Smooth muscle cell (in vitro differentiated cells): ENCODE results near the gene NBAS. TPM values are rescaled to one million over a fixed set of nuclear protein-coding genes. Genes with fewer than 3 reads are reported as not detected.

Experiments
- DNase-seq: peaks from one replicate; lab custom pipeline; 2025; ENCODE audit not compliant: unreplicated experiment; lab: John Stamatoyannopoulos, UW
- H2AFZ ChIP-seq: fragments of 200-600 bp; sonication (generic); 2 replicates; pipeline ENCODE4 v1.6.0; 2016; ENCODE audit warnings: antibody characterized with exemption, low read depth, mild to moderate bottlenecking
- H3F3A ChIP-seq: fragments of 200-600 bp; sonication (generic); 2 replicates; pipeline ENCODE4 v1.6.0; 2017; ENCODE audit warnings: antibody characterized with exemption, low read depth
- H3K27ac ChIP-seq: fragments of 200-600 bp; sonication (generic); 2 replicates; pipeline ENCODE4 v1.5.1; 2016; ENCODE audit warnings: low read depth, mild to moderate bottlenecking
- H3K27me3 ChIP-seq: fragments of 200-600 bp; sonication (generic); 2 replicates; pipeline ENCODE4 v1.6.1; 2016; ENCODE audit warnings: low read depth, mild to moderate bottlenecking
- H3K36me3 ChIP-seq: fragments of 200-600 bp; sonication (generic); 2 replicates; pipeline ENCODE4 v1.5.1; 2016; ENCODE audit warnings: low read depth
- H3K4me1 ChIP-seq: fragments of 200-600 bp; sonication (generic); 2 replicates; pipeline ENCODE4 v1.5.1; 2016; ENCODE audit warnings: low read depth
- H3K4me2 ChIP-seq: fragments of 200-600 bp; sonication (generic); 2 replicates; pipeline ENCODE4 v1.6.0; 2016; ENCODE audit warnings: mild to moderate bottlenecking
- H3K4me3 ChIP-seq: fragments of 200-600 bp; sonication (generic); 2 replicates; pipeline ENCODE4 v1.5.1; 2016; ENCODE audit warnings: mild to moderate bottlenecking
- H3K79me2 ChIP-seq: fragments of 200-600 bp; sonication (generic); 2 replicates; pipeline ENCODE4 v1.6.0; 2016; ENCODE audit warnings: low read depth, mild to moderate bottlenecking
- H3K9ac ChIP-seq: fragments of 200-600 bp; sonication (generic); 2 replicates; pipeline ENCODE4 v1.6.0; 2016; ENCODE audit warnings: low read depth
- H3K9me3 ChIP-seq: fragments of 200-600 bp; sonication (generic); replicated peaks from 2 replicates; pipeline ENCODE4 v1.5.1; 2016; ENCODE audit warnings: low read depth
- H4K20me1 ChIP-seq: fragments of 200-600 bp; sonication (generic); 2 replicates; pipeline ENCODE4 v1.6.0; 2016; ENCODE audit warnings: low read depth
- CTCF ChIP-seq: fragments of 200-600 bp; sonication (generic); IDR thresholded peaks from 2 replicates; pipeline ENCODE4 v1.5.1; 2017; ENCODE audit warnings: borderline replicate concordance, mild to moderate bottlenecking, antibody characterized with exemption; ENCODE audit not compliant: insufficient read depth, poor library complexity, severe bottlenecking
- WGBS: methylation state at CpG from one replicate; pipeline ENCODE4 v1.1.7; 2016; ENCODE audit warnings: low lambda C conversion rate; 5-methylcytosine and 5-hydroxymethylcytosine counted together
- polyA plus RNA-seq: library from polyadenylated mRNA; unstranded; fragments of >200 nt; fragmentation: Nextera tagmentation; extraction: Ambion mirVana; gene quantifications from 2 replicates; pipeline ENCODE4 v1.2.1, GENCODE V29; 2016
- total RNA-seq: library from RNA; depleted of rRNA; stranded (reverse); fragments of >200 nt; gene quantifications from 2 replicates; pipeline ENCODE4 v1.2.3, GENCODE V29; 2014

NBAS gene
- total and polyA plus RNA-seq, 2 experiments from 2014 or later = 31.2 to 51.1 TPM

GRCh38 chr2:15448250-15448839 lies 112.8 kb downstream of the NBAS start:
- peaks cover 9% of the 10 kb centered on the region for H3K9me3 ChIP-seq
- peaks cover 17% of the 10 kb centered on the region for H3K36me3 ChIP-seq
- H3K79me2 ChIP-seq = peaks cover 4% of the 10 kb centered on the region
- peaks cover 4% of the 10 kb centered on the region for H4K20me1 ChIP-seq
- TF ChIP-seq CTCF = no peak
- H3K4me2 ChIP-seq = no peak overlapping the region
- no peaks in the 10 kb centered on the region for H3K4me1 ChIP-seq
- 97% methylated on average over 5 of the region's 5 CpGs for WGBS
- H3K27ac ChIP-seq = no peak overlapping the region
- no peaks in the 10 kb centered on the region for H3K27me3 ChIP-seq
- no peak overlapping the region for H3K9ac ChIP-seq
- H3F3A ChIP-seq = no peaks in the 10 kb centered on the region
- H3K4me3 ChIP-seq = no peak overlapping the region
- DNase-seq = no peak
- H2AFZ ChIP-seq = no peak overlapping the region

GRCh38 chr2:15447381-15447780 lies 113.8 kb downstream of the NBAS start:
- no peak overlapping the region for H3K9ac ChIP-seq
- no peak overlapping the region for H2AFZ ChIP-seq
- H3K4me3 ChIP-seq = no peak overlapping the region
- no peak for DNase-seq
- peaks cover 4% of the 10 kb centered on the region for H3K79me2 ChIP-seq
- H3F3A ChIP-seq = no peaks in the 10 kb centered on the region
- no peak overlapping the region for H3K27ac ChIP-seq
- no peak overlapping the region for H3K4me2 ChIP-seq
- H4K20me1 ChIP-seq = peaks cover 4% of the 10 kb centered on the region
- peaks cover 9% of the 10 kb centered on the region for H3K9me3 ChIP-seq
- TF ChIP-seq CTCF = no peak
- H3K36me3 ChIP-seq = peaks cover 12% of the 10 kb centered on the region
- 96% methylated on average over 2 of the region's 2 CpGs for WGBS
- no peaks in the 10 kb centered on the region for H3K4me1 ChIP-seq
- H3K27me3 ChIP-seq = no peaks in the 10 kb centered on the region

DNA sequence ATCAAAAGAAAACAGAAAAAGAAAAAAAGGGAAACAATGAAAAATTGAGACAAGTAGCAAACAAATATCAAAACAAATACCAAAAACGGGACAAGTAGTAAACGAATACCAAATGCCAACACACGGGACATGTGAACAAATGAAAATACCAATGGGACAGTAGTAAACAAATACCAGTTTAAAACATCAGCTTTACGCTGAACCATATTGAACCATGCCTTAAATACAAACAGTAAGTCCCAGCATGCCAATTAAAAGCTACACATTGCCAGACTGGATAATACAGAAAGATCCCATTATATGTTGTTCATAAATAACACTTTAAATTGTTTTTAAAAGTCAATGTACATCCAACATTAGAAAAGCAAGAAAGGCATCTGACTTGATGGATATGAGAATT lies 114.2 kb downstream of the NBAS start:
- Histone ChIP-seq H3K9ac (no peak overlapping the region), H3K27ac (no peak overlapping the region), H2AFZ (no peak overlapping the region), H3K4me1 (no peaks in the 10 kb centered on the region), H3K4me3 (no peak overlapping the region), H3K4me2 (no peak overlapping the region), H3K9me3 (peaks cover 9% of the 10 kb centered on the region), H3K79me2 (peaks cover 4% of the 10 kb centered on the region), H4K20me1 (peaks cover 4% of the 10 kb centered on the region), H3F3A (no peaks in the 10 kb centered on the region), H3K36me3 (peaks cover 11% of the 10 kb centered on the region), H3K27me3 (no peaks in the 10 kb centered on the region)
- DNase-seq = no peak
- no peak for TF ChIP-seq CTCF
- 96% methylated on average over 4 of the region's 4 CpGs for WGBS
